Memory B cell (primary cell): ENCODE data around the gene CBY1.

ENCODE experiments used
- ATAC-seq: fragments of 150-1000 bp; cut with Tn5 transposase; 2 replicates; pipeline ENCODE4 v1.10.0; 2021; ENCODE audit warnings: low read depth, mild to moderate bottlenecking, moderate library complexity
- DNase-seq, 2 donors: peaks; one replicate each; pipeline ENCODE4 v3.0.0; 2022; ENCODE audit warnings: low spot score in 2 of 2
- H3K27ac Mint-ChIP-seq: one replicate; pipeline ENCODE4 v1.8.0; 2022; ENCODE audit warnings: mild to moderate bottlenecking, moderate library complexity, mixed read lengths
- H3K27me3 Mint-ChIP-seq: one replicate; pipeline ENCODE4 v1.8.0; 2022; ENCODE audit warnings: mixed read lengths
- H3K36me3 Mint-ChIP-seq: one replicate; pipeline ENCODE4 v1.8.0; 2022; ENCODE audit warnings: mild to moderate bottlenecking, mixed read lengths
- H3K4me1 Mint-ChIP-seq: one replicate; pipeline ENCODE4 v1.8.0; 2022; ENCODE audit warnings: mixed read lengths
- H3K4me3 Mint-ChIP-seq: one replicate; pipeline ENCODE4 v1.8.0; 2022; ENCODE audit warnings: mild to moderate bottlenecking, moderate library complexity, mixed read lengths
- H3K9me3 Mint-ChIP-seq: one replicate; pipeline ENCODE4 v1.8.0; 2022; ENCODE audit warnings: mixed read lengths

The CBY1 gene

DNA sequence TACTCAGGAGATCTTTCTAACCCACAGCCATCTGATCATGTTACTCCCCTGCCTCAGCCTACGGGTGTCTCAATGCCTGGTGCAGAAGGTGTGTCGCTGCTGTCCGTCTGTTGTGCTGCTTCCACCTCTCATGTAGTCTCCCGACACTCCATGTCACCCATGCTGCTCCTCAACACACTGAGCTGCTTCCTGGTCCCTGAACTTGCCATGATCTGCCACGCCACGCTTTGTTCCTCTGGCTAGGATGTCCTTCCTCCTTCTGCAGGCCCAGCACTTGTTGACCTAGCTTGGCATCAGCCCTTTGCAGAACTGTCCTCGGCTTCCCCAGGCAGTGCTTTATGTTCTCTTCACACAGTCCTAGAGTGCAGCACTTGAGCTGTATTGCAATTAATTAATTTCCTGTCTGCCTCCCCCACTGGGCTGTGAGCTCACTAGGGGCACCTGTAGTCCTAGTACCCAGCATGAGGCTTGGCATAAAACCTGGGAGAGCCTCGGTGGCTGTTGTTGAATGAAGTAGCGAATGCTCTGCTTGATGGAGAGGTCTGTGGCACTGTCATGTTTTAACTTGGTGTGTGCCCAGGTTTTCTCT lies 58.8 kb downstream of the CBY1 start:
- H3K4me3 Mint-ChIP-seq = no peak overlapping the region
- ATAC-seq = no peak
- no peaks in the 10 kb centered on the region for H3K9me3 Mint-ChIP-seq
- H3K36me3 Mint-ChIP-seq = peaks cover 33% of the 10 kb centered on the region
- no peak for DNase-seq
- peak overlapping the region; percentile 4 for H3K27ac Mint-ChIP-seq
- H3K27me3 Mint-ChIP-seq = no peaks in the 10 kb centered on the region
- H3K4me1 Mint-ChIP-seq = peaks cover 37% of the 10 kb centered on the region

GRCh38 chr22:38715852-38716251 lies 59.4 kb downstream of the CBY1 start:
- H3K9me3 Mint-ChIP-seq = no peaks in the 10 kb centered on the region
- H3K27ac Mint-ChIP-seq = no peak overlapping the region
- ATAC-seq = no peak

DNA sequence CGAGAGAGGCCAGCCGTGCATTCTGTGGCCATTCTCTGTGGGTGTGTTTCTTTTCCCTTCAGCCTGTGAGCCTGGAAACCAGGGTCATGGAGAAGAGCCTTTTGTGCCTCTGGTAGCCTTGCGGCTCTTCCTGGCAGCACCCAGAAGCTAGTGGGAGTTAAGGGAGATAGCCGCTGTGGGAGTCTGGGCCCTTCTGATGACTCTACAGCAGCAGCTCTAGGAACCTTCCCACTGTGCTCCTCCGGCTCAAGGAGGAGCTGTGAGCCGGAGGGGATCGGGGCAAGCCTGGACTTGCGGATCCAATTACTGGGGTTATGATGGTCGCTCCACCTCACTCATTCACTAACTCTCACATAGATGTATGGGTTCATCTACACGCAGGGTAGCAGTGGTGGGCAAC lies 59.8 kb downstream of the CBY1 start:
- H3K4me3 Mint-ChIP-seq = no peak overlapping the region
- H3K27ac Mint-ChIP-seq = no peak overlapping the region
- H3K4me1 Mint-ChIP-seq = peaks cover 31% of the 10 kb centered on the region
- H3K27me3 Mint-ChIP-seq = no peaks in the 10 kb centered on the region
- no peaks in the 10 kb centered on the region for H3K9me3 Mint-ChIP-seq
- H3K36me3 Mint-ChIP-seq = peaks cover 29% of the 10 kb centered on the region
- no peak for DNase-seq
- ATAC-seq = no peak

More at GRCh38 chr22:38715852-38716251, 59.4 kb downstream of the CBY1 start:
- Mint-ChIP-seq H3K27me3 (no peaks in the 10 kb centered on the region), H3K4me3 (no peak overlapping the region), H3K4me1 (peaks cover 34% of the 10 kb centered on the region), H3K36me3 (peaks cover 31% of the 10 kb centered on the region)
- no peak for DNase-seq

GRCh38 chr22:38716826-38717225 lies 60.4 kb downstream of the CBY1 start:
- Mint-ChIP-seq H3K4me1 (peaks cover 34% of the 10 kb centered on the region), H3K27ac (peak overlapping the region; percentile 65), H3K27me3 (no peaks in the 10 kb centered on the region), H3K9me3 (no peaks in the 10 kb centered on the region), H3K36me3 (peaks cover 33% of the 10 kb centered on the region), H3K4me3 (no peak overlapping the region)
- ATAC-seq = no peak
- DNase-seq = no peak

DNA sequence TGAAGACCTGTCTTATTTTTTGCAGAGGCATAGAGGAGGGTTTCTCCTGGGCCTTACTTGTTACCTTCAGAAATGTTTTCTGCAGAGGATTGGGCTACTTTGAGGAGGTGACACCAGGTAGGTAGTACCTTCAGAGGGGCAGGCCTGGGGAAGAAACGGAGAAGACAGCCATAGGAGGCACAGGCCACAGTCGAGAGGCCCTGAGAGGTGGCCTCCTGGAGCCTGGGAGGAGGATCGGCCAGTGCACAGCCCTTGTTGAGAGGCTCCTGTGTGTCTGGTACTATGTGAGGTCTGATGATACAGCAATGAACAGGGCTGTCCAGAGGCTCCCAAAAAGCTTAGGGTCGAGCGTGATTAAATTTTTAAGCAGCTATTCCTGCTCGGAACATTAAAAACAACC lies 60.8 kb downstream of the CBY1 start:
- ATAC-seq (no peak), DNase-seq (no peak)
- no peaks in the 10 kb centered on the region for H3K27me3 Mint-ChIP-seq
- peak overlapping the region; percentile 65 for H3K27ac Mint-ChIP-seq
- H3K36me3 Mint-ChIP-seq = peaks cover 30% of the 10 kb centered on the region
- H3K4me3 Mint-ChIP-seq = no peak overlapping the region
- H3K4me1 Mint-ChIP-seq = peaks cover 31% of the 10 kb centered on the region
- no peaks in the 10 kb centered on the region for H3K9me3 Mint-ChIP-seq

DNA sequence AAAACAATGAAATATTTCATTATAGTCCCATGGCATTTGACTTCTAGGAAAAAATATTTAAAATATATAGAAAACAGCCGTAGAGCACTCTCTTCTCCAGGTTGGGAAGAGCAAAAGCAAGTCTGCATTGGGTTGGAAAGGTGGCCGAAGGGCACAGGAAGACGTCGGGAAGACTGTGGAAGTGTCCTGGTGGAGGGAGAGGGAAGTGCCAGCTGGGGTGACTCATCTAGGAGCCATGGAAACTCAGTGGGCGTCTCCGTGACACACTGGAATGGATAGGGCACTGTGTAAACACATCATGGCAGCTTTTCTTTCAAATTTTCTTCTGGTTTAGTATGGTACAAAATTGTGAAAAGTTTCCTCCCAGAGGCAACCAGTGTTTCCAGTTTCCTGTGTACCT lies 62.0 kb downstream of the CBY1 start:
- Mint-ChIP-seq H3K9me3 (no peaks in the 10 kb centered on the region), H3K4me1 (peaks cover 23% of the 10 kb centered on the region), H3K36me3 (peaks cover 29% of the 10 kb centered on the region), H3K27ac (peak overlapping the region; percentile 57), H3K27me3 (no peaks in the 10 kb centered on the region), H3K4me3 (no peak overlapping the region)
- ATAC-seq = no peak
- no peak for DNase-seq

GRCh38 chr22:38719196-38719595 lies 62.8 kb downstream of the CBY1 start:
- peaks cover 32% of the 10 kb centered on the region for H3K36me3 Mint-ChIP-seq
- DNase-seq (no peak), ATAC-seq (no peak)
- no peaks in the 10 kb centered on the region for H3K27me3 Mint-ChIP-seq
- no peak overlapping the region for H3K4me3 Mint-ChIP-seq
- H3K9me3 Mint-ChIP-seq = no peaks in the 10 kb centered on the region
- H3K27ac Mint-ChIP-seq = no peak overlapping the region
- peaks cover 17% of the 10 kb centered on the region for H3K4me1 Mint-ChIP-seq

DNA sequence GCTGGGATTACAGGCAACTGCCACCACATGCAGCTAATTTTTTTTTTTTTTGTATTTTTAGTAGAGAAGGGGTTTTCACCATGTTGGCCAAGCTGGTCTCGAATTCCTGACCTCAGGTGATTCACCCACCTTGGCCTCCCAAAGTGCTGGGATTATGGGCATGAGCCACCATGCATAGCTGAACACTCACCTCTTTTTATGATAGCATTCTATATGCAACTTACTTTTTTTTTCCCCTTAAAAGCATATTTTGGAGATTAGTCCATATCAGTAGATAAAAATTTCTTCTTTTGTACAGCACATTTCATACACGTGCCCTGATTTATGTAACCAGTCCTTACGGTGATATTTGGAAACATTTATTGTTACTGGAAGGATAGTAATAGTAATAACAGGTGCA lies 63.9 kb downstream of the CBY1 start:
- no peak overlapping the region for H3K27ac Mint-ChIP-seq
- H3K36me3 Mint-ChIP-seq = peaks cover 37% of the 10 kb centered on the region
- ATAC-seq (no peak), DNase-seq (no peak)
- peaks cover 13% of the 10 kb centered on the region for H3K4me1 Mint-ChIP-seq
- H3K27me3 Mint-ChIP-seq = no peaks in the 10 kb centered on the region
- no peaks in the 10 kb centered on the region for H3K9me3 Mint-ChIP-seq
- no peak overlapping the region for H3K4me3 Mint-ChIP-seq

DNA sequence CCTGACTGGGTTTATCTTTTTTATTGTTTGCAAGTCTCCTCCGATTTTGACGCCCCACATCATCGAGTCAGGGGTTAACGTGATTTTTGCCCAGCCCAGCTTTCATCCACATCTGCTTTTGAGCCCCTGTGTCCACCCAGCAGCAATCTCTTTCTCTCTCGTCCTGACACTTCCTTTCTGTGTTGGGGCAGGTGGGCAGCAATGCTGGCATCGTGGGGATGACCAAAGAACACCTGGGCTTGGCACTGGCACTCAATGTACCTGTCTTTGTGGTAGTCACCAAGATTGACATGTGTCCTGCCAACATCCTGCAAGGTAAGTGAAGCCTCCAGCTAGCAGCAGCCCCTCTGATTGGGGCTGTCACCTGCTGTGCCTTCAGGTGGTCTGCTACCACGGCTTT lies 65.1 kb downstream of the CBY1 start:
- no peak overlapping the region for H3K4me3 Mint-ChIP-seq
- peaks cover 14% of the 10 kb centered on the region for H3K4me1 Mint-ChIP-seq

More for the DNA sequence above, 65.1 kb downstream of the CBY1 start:
- Mint-ChIP-seq H3K36me3 (peaks cover 36% of the 10 kb centered on the region), H3K9me3 (no peaks in the 10 kb centered on the region), H3K27me3 (no peaks in the 10 kb centered on the region), H3K27ac (no peak overlapping the region)
- DNase-seq (no peak), ATAC-seq (no peak)
